Stimulated activated CD8-positive, alpha-beta memory T cell treated with anti-CD3 and anti-CD28 coated beads, Interleukin-15, amount 100 ng/mL, for 1 hour (primary cell): ENCODE measurements around the gene WNT4.

Source experiments
- DNase-seq: peaks from one replicate; pipeline ENCODE4 v3.0.0-alpha.2; 2020; ENCODE audit warnings: low read depth

Gene WNT4

GRCh38 chr1:22129501-22130117 lies 13.3 kb downstream of the WNT4 start:
- no peak for DNase-seq

- no peak for DNase-seq
Observed at GRCh38 chr1:22128392-22128791, 14.5 kb downstream of the WNT4 start.

DNA sequence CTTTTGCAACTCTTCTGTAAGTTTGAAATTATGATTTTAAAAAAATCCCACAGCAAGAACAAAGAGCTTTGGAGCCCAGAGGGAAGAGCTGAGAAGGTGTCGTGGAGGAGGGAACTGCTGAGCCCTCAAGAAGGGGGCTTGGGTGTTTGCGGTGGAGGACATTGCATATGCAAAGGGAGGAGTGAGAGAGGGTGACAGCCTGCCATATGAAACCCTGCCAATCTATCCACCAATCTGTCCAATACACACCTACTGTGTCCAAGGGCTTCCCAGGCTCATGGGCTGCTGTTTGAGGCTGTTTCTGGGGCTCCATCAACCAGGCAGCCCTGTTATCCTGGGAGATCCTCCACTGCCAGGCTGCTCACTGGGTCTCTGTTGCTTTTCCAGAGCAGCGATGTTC lies 15.2 kb downstream of the WNT4 start:
- no peak for DNase-seq

GRCh38 chr1:22127248-22127647 lies 15.6 kb downstream of the WNT4 start:
- DNase-seq = no peak

DNA sequence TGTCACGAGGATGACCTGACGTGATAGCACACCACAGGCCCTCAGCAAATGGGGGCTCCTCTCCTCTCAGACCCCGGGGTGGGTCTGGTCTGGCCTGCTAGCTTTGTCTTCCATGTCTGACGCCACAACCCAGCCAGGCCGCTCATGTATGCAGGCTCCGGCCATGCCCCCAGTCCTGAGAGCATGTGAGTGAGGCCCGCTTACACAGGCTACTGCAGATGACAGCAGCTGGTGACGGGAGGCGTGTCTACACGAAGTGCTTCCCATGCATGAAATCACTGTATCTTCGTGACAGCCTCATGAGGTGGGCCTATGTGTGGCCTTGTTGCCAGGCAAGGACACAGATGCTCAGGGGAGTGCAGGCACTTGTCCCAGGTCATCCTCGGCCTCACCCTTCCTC lies 16.4 kb downstream of the WNT4 start:
- no peak for DNase-seq

DNA sequence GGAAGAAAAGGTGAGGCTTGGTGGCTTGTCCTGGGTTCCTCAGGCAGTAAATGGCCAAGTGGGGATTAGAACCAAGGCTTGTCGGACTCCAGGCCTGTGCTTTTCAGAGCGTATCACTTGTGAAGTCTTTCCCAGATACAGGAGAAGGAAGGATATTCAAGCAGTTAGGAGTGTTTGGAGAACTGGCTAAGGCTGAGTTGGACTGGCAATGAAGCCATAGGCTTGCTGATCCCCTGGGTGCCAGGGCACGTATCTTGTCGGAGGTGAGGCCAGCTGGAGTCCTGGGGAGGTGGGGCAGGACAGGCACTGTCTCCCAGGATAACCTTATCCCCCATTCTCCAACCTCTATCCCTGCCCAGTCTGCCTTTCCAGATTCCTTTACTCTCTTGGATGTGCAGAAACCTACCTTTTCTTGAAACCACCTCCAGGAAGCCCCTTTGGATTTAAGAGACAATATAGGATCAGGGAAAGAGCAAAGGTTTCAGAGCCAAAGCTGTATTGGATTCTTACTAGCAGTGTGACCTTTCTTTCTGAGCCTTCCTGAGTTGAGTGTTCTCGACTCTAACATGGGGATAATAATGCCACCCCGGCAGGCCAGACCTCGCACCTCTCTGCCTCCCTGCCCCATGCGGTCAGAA lies 18.2 kb downstream of the WNT4 start:
- DNase-seq = no peak

- DNase-seq = no peak
Observed at GRCh38 chr1:22123901-22124404, 18.9 kb downstream of the WNT4 start.

- no peak for DNase-seq
Observed at GRCh38 chr1:22123071-22123390, 19.9 kb downstream of the WNT4 start.

DNA sequence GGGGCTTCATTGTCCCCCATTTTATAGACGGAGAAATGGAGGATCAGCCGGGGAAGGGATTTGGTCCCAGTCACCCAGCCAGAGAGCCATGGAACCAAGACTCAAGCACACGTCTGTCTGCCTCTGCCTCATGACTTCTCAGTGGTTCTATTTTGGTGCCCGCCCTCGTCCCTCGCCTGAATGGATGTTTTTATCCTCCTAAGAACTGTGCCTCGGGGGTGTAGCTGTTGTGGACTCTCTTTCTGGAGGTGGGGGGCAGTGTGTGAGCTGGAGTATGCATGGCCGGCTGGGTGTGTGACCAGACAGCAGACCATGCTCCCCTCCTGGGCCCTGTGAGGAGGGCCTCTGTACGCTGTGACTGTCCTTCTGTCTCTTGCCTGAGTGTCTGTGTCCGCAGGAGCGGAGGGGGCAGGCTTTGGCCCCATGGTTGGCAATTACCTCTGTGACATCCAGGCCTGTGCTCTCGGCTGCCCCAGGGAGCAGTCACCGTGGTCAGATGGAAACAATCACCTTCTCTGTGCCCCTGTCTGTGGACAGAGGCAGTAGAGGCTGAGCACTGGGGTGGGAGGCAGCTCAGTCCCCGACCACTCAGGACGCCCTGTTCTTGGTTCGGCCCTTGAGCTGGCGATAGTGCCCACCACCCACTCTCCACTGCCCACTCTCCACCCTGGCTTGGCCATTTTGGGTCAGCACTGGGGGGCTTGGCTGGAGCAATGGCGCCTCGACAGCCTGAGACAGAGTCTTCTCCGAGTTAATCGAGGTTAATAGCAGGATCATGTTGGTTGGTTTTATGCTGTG lies 20.4 kb downstream of the WNT4 start:
- no peak for DNase-seq

- DNase-seq = no peak
Observed at GRCh38 chr1:22121421-22121911, 21.4 kb downstream of the WNT4 start.

GRCh38 chr1:22120469-22120790 lies 22.5 kb downstream of the WNT4 start:
- DNase-seq = no peak

GRCh38 chr1:22119626-22120468 lies 23.1 kb downstream of the WNT4 start:
- DNase-seq = no peak

GRCh38 chr1:22118291-22118992 lies 24.5 kb downstream of the WNT4 start:
- no peak for DNase-seq

- DNase-seq = no peak
Observed at GRCh38 chr1:22117851-22118250, 25.0 kb downstream of the WNT4 start.

GRCh38 chr1:22117238-22117637 lies 25.7 kb downstream of the WNT4 start:
- DNase-seq = no peak

- no peak for DNase-seq
Observed at GRCh38 chr1:22115286-22115685, 27.6 kb downstream of the WNT4 start.

DNA sequence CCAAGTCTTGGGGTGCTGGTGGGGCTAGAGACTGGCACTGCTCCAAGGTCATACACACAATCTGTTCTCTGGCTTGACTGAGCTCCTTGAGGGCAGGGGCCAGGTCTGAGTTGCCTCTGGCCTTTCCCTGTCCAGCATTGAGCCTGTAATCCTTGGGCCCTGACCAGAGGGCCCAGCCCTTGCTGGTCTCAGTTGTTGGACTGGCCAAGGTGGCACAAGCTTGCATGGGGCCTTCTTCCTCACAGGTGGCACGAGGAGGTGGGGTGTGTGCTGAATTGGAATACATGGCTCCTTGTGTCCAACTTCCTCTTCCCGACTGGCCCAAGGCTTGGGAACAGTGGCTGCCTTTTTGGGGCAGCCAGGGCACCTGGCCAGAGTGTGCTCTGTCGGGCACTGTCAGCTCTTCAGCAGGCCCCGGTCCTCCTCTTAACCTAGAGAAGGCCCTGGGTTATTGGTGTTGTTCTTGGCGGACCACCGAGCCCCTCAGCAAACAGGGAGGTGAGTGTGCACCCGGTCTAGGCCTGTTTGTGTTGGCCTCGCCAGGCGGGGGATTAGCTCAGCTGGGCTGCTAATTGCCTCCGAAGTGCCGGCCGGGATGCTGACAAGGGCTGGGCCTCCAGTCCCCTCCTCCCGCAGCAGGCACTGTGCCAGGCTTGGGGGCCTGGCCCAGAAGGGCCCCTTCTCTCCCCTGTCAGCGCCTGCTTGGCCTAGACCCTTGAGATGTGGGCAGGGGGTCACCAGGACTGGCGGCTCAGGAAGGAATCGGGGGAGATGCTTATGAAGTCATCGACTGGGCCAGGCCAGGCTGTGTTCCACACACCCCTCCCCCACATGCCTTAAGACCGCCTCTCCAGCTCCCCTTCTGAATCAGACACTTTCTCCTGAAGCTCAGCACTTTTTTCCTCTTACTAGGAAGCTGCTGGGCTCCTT lies 28.5 kb downstream of the WNT4 start:
- DNase-seq = no peak

DNA sequence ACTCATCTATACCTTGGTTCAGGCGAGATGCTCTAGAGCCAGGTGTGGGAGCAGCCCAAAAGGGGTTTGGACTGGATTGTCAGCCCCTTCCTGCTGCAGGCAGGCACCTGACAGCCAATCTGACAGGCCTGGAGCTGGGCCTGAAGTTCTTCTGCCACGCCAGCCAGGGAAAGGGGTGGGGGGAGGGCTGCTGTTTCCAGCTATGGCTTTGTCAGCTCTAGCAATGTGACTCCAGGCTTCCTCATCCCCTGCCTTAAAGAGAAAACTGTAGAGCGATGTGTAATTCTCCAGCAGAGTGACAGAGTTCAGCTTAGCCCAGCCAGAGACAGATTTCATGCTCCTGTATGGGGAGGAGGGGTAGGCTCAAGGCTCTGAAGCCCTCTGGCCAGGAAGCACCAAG lies 30.3 kb downstream of the WNT4 start:
- DNase-seq = no peak

- no peak for DNase-seq
Observed at GRCh38 chr1:22111620-22112019, 31.3 kb downstream of the WNT4 start.

DNA sequence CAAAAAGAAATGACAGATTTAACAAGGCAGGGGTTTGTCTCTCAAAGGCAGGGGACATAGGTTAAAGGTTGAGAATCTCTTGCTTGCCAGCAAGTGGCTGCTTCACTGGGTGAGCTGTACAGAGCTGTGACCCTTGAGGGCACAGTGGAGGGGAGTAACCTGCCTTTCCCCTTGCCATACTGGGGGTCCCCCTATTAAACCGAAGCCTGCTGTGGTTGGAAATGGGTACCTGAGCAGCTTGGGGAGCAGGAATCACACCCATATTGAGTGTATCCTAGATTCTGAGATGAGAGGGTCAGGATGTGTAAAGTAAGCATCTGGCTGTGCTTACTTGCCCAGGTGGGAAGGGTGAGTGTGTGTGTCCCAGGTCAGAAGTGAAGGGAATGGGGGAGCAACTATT lies 31.8 kb downstream of the WNT4 start:
- no peak for DNase-seq

DNA sequence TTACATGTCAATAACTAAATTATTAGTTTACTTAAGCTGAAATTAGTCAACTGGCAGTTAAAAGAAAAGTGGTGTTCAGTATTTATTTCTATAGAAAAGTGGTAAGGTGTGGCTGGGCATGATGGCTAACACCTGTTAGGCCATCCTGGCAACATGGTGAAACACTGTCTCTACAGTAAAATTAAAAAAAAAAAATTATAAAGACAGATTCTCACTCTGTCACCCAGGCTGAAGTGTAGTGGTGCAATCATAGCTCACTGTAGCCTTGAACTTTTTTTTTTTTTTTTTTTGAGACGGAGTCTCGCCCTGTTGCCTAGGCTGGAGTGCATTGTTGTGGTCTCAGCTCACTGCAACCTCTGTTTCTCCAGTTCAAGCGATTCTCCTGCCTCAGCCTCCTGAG lies 32.9 kb downstream of the WNT4 start:
- no peak for DNase-seq
